ENCODE measurements around the gene TIMM21.

TIMM21 gene

GRCh38 chr18:74182335-74182734 is 34.0 kb downstream of the TIMM21 start:
- H3K4me3 ChIP-seq (ENCODE audit: low read depth in 1 of 2, low read length in 2 of 2) = no peak overlapping the region
- no peaks in the 10 kb centered on the region for H4K20me1 ChIP-seq (ENCODE audit: insufficient read depth, low read length)
- no peak overlapping the region for H3K4me2 ChIP-seq (ENCODE audit: insufficient read depth, low read length)
- TF ChIP-seq, protein P1, sequence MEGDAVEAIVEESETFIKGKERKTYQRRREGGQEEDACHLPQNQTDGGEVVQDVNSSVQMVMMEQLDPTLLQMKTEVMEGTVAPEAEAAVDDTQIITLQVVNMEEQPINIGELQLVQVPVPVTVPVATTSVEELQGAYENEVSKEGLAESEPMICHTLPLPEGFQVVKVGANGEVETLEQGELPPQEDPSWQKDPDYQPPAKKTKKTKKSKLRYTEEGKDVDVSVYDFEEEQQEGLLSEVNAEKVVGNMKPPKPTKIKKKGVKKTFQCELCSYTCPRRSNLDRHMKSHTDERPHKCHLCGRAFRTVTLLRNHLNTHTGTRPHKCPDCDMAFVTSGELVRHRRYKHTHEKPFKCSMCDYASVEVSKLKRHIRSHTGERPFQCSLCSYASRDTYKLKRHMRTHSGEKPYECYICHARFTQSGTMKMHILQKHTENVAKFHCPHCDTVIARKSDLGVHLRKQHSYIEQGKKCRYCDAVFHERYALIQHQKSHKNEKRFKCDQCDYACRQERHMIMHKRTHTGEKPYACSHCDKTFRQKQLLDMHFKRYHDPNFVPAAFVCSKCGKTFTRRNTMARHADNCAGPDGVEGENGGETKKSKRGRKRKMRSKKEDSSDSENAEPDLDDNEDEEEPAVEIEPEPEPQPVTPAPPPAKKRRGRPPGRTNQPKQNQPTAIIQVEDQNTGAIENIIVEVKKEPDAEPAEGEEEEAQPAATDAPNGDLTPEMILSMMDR (IDR thresholded peaks at IDR 0.05; ENCODE audit: borderline replicate concordance, extremely low read depth, low read length, poor library complexity, severe bottlenecking) = no peak
- TF ChIP-seq EZH2 (IDR thresholded peaks at IDR 0.05; ENCODE audit: borderline replicate concordance, low read depth, low read length, severe bottlenecking) = no peak
- ATAC-seq (ENCODE audit: insufficient read depth, low read depth) (no peak), DNase-seq (no peak)
- no peak overlapping the region for H3K27ac ChIP-seq (ENCODE audit: low read length)
- H3K79me2 ChIP-seq (ENCODE audit: insufficient read depth, low read length) = no peaks in the 10 kb centered on the region
- no peak overlapping the region for H2AFZ ChIP-seq (ENCODE audit: low read depth, low read length)
- no peaks in the 10 kb centered on the region for H3K9me3 ChIP-seq (ENCODE audit: insufficient read depth, low read length, severe bottlenecking)
- H3K4me1 ChIP-seq (ENCODE audit: insufficient read depth, low read length) = no peaks in the 10 kb centered on the region
- H3K36me3 ChIP-seq (ENCODE audit: insufficient read depth, low read length) = no peaks in the 10 kb centered on the region
- H3K27me3 ChIP-seq (ENCODE audit: insufficient read depth, low read length, poor library complexity) = peaks cover 10% of the 10 kb centered on the region
- H3K9ac ChIP-seq (ENCODE audit: low read depth, low read length) = no peak overlapping the region

- H3K27me3 ChIP-seq (ENCODE audit: insufficient read depth, low read length, poor library complexity) = peaks cover 12% of the 10 kb centered on the region
- H3K36me3 ChIP-seq (ENCODE audit: insufficient read depth, low read length) = no peaks in the 10 kb centered on the region
- H2AFZ ChIP-seq (ENCODE audit: low read depth, low read length) = no peak overlapping the region
- no peak overlapping the region for H3K27ac ChIP-seq (ENCODE audit: low read length)
- H3K9me3 ChIP-seq (ENCODE audit: insufficient read depth, low read length, severe bottlenecking) = no peaks in the 10 kb centered on the region
- H3K4me3 ChIP-seq (ENCODE audit: low read depth in 1 of 2, low read length in 2 of 2) = no peak overlapping the region
- no peaks in the 10 kb centered on the region for H3K79me2 ChIP-seq (ENCODE audit: insufficient read depth, low read length)
- H3K4me1 ChIP-seq (ENCODE audit: insufficient read depth, low read length) = no peaks in the 10 kb centered on the region
- TF ChIP-seq EZH2 (IDR thresholded peaks at IDR 0.05; ENCODE audit: borderline replicate concordance, low read depth, low read length, severe bottlenecking) = no peak
- TF ChIP-seq, protein P1 (IDR thresholded peaks at IDR 0.05; ENCODE audit: borderline replicate concordance, extremely low read depth, low read length, poor library complexity, severe bottlenecking) = no peak
- no peak for ATAC-seq (ENCODE audit: insufficient read depth, low read depth)
- no peak overlapping the region for H3K9ac ChIP-seq (ENCODE audit: low read depth, low read length)
- H4K20me1 ChIP-seq (ENCODE audit: insufficient read depth, low read length) = no peaks in the 10 kb centered on the region
- H3K4me2 ChIP-seq (ENCODE audit: insufficient read depth, low read length) = no peak overlapping the region
- DNase-seq = no peak
Measured at GRCh38 chr18:74183130-74183529, 34.8 kb downstream of the TIMM21 start.

- no peaks in the 10 kb centered on the region for H4K20me1 ChIP-seq (ENCODE audit: insufficient read depth, low read length)
- no peak overlapping the region for H3K4me3 ChIP-seq (ENCODE audit: low read depth in 1 of 2, low read length in 2 of 2)
- no peak overlapping the region for H2AFZ ChIP-seq (ENCODE audit: low read depth, low read length)
- H3K4me2 ChIP-seq (ENCODE audit: insufficient read depth, low read length) = no peak overlapping the region
- peaks cover 19% of the 10 kb centered on the region for H3K27me3 ChIP-seq (ENCODE audit: insufficient read depth, low read length, poor library complexity)
- H3K36me3 ChIP-seq (ENCODE audit: insufficient read depth, low read length) = no peaks in the 10 kb centered on the region
- H3K79me2 ChIP-seq (ENCODE audit: insufficient read depth, low read length) = no peaks in the 10 kb centered on the region
- no peak overlapping the region for H3K9ac ChIP-seq (ENCODE audit: low read depth, low read length)
- no peak overlapping the region for H3K27ac ChIP-seq (ENCODE audit: low read length)
- no peaks in the 10 kb centered on the region for H3K9me3 ChIP-seq (ENCODE audit: insufficient read depth, low read length, severe bottlenecking)
- no peak for TF ChIP-seq EZH2 (IDR thresholded peaks at IDR 0.05; ENCODE audit: borderline replicate concordance, low read depth, low read length, severe bottlenecking)
- TF ChIP-seq, protein P1 (IDR thresholded peaks at IDR 0.05; ENCODE audit: borderline replicate concordance, extremely low read depth, low read length, poor library complexity, severe bottlenecking) = no peak
- DNase-seq (no peak), ATAC-seq (ENCODE audit: insufficient read depth, low read depth) (no peak)
- no peaks in the 10 kb centered on the region for H3K4me1 ChIP-seq (ENCODE audit: insufficient read depth, low read length)
Measured at GRCh38 chr18:74184875-74185274, 36.6 kb downstream of the TIMM21 start.

DNA sequence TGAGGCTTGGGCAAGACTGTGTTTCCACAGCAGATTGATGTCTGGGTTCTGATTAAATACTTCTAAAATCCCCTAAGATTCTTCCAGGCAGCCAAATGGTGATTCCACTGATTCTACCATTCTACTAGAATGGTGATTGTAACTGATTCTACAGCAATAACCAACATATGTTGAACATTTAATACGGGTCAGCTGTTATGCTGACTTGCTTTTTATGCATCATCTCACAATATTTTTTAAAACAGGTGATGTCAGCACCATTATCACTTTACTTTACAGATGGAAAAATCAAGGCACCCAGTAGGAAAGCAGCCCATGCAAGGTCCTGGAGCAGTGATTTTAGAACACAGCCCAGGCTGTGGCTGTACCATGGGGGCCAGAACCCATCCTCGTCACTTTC is 37.5 kb downstream of the TIMM21 start:
- Histone ChIP-seq H3K4me3 (ENCODE audit: low read depth in 1 of 2, low read length in 2 of 2) (no peak overlapping the region), H3K9ac (ENCODE audit: low read depth, low read length) (no peak overlapping the region), H3K27ac (ENCODE audit: low read length) (no peak overlapping the region), H3K4me2 (ENCODE audit: insufficient read depth, low read length) (no peak overlapping the region), H3K27me3 (ENCODE audit: insufficient read depth, low read length, poor library complexity) (peaks cover 22% of the 10 kb centered on the region), H3K9me3 (ENCODE audit: insufficient read depth, low read length, severe bottlenecking) (no peaks in the 10 kb centered on the region), H3K79me2 (ENCODE audit: insufficient read depth, low read length) (no peaks in the 10 kb centered on the region), H3K36me3 (ENCODE audit: insufficient read depth, low read length) (no peaks in the 10 kb centered on the region), H4K20me1 (ENCODE audit: insufficient read depth, low read length) (no peaks in the 10 kb centered on the region), H2AFZ (ENCODE audit: low read depth, low read length) (no peak overlapping the region), H3K4me1 (ENCODE audit: insufficient read depth, low read length) (no peaks in the 10 kb centered on the region)
- no peak for TF ChIP-seq EZH2 (IDR thresholded peaks at IDR 0.05; ENCODE audit: borderline replicate concordance, low read depth, low read length, severe bottlenecking)
- TF ChIP-seq, protein P1 (IDR thresholded peaks at IDR 0.05; ENCODE audit: borderline replicate concordance, extremely low read depth, low read length, poor library complexity, severe bottlenecking) = no peak
- DNase-seq (no peak), ATAC-seq (ENCODE audit: insufficient read depth, low read depth) (no peak)

Measured in DND-41 (cell line).